ENCODE results near the gene PPFIA1. TPM values are rescaled to one million over a fixed set of nuclear protein-coding genes. Genes with fewer than 3 reads are reported as not detected.
A peak's percentile ranks its signal among the peaks of the same experiment; 100 is the strongest.

The PPFIA1 gene
- total RNA-seq, 1 donor from 2014 or later: 45.3 TPM

- no peak for DNase-seq
- Histone ChIP-seq H3K4me1 (peaks cover 22% of the 10 kb centered on the region), H3K27ac (replicated peaks) (no peak overlapping the region), H3K27me3 (ENCODE audit: low read depth) (no peaks in the 10 kb centered on the region), H3K36me3 (peaks cover 21% of the 10 kb centered on the region), H3K9me3 (replicated peaks) (no peaks in the 10 kb centered on the region), H3K4me3 (no peak overlapping the region)
- intact Hi-C loops (cut with micrococcal nuclease): no loop called here
- TF ChIP-seq, protein P1, sequence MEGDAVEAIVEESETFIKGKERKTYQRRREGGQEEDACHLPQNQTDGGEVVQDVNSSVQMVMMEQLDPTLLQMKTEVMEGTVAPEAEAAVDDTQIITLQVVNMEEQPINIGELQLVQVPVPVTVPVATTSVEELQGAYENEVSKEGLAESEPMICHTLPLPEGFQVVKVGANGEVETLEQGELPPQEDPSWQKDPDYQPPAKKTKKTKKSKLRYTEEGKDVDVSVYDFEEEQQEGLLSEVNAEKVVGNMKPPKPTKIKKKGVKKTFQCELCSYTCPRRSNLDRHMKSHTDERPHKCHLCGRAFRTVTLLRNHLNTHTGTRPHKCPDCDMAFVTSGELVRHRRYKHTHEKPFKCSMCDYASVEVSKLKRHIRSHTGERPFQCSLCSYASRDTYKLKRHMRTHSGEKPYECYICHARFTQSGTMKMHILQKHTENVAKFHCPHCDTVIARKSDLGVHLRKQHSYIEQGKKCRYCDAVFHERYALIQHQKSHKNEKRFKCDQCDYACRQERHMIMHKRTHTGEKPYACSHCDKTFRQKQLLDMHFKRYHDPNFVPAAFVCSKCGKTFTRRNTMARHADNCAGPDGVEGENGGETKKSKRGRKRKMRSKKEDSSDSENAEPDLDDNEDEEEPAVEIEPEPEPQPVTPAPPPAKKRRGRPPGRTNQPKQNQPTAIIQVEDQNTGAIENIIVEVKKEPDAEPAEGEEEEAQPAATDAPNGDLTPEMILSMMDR (IDR thresholded peaks at IDR 0.05; ENCODE audit: borderline replicate concordance): no peak
These were observed 31.9 kb downstream of the PPFIA1 start for GRCh38 chr11:70302419-70302752.

GRCh38 chr11:70303070-70303469 is 32.6 kb downstream of the PPFIA1 start:
- intact Hi-C loops (cut with micrococcal nuclease): no loop called here
- Histone ChIP-seq H3K27ac (replicated peaks) (no peak overlapping the region), H3K27me3 (ENCODE audit: low read depth) (no peaks in the 10 kb centered on the region), H3K4me3 (no peak overlapping the region), H3K36me3 (peaks cover 20% of the 10 kb centered on the region), H3K9me3 (replicated peaks) (no peaks in the 10 kb centered on the region), H3K4me1 (peaks cover 27% of the 10 kb centered on the region)
- TF ChIP-seq, protein P1 (IDR thresholded peaks at IDR 0.05; ENCODE audit: borderline replicate concordance): no peak
- DNase-seq: no peak

- no peak for DNase-seq
- Histone ChIP-seq H3K4me1 (peaks cover 27% of the 10 kb centered on the region), H3K36me3 (peaks cover 14% of the 10 kb centered on the region), H3K27me3 (ENCODE audit: low read depth) (no peaks in the 10 kb centered on the region), H3K27ac (replicated peaks) (no peak overlapping the region), H3K9me3 (replicated peaks) (no peaks in the 10 kb centered on the region), H3K4me3 (no peak overlapping the region)
- intact Hi-C loops (cut with micrococcal nuclease): no loop called here
- TF ChIP-seq, protein P1 (IDR thresholded peaks at IDR 0.05; ENCODE audit: borderline replicate concordance): no peak
These were observed 33.7 kb downstream of the PPFIA1 start for GRCh38 chr11:70304208-70304603.

DNA sequence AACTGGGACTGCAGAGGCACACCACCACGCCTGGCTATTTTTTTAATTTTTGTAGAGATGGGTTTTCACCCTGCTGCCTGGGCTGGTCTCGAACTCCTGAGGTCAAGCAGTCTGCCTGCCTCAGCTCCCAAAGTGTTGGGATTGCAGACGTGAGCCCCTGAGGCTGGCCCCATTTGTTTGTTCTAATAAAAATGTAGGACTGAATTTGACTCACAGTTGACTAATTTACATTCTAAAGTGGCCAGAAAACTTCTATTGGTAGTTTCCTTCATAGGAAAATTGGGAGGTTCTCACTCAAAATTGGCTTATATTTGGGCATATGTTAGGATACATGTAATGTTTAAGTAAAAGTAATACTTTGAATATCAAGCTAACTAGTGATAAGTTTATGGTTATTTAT is 35.0 kb downstream of the PPFIA1 start:
- H3K4me3 ChIP-seq: no peak overlapping the region
- DNase-seq: no peak
- H3K27ac ChIP-seq (replicated peaks): no peak overlapping the region
- H3K9me3 ChIP-seq (replicated peaks): no peaks in the 10 kb centered on the region
- intact Hi-C loops (cut with micrococcal nuclease): no loop called here
- peaks cover 27% of the 10 kb centered on the region for H3K4me1 ChIP-seq
- no peaks in the 10 kb centered on the region for H3K27me3 ChIP-seq (ENCODE audit: low read depth)
- TF ChIP-seq, protein P1 (IDR thresholded peaks at IDR 0.05; ENCODE audit: borderline replicate concordance): no peak
- H3K36me3 ChIP-seq: peaks cover 7% of the 10 kb centered on the region

- H3K4me3 ChIP-seq: no peak overlapping the region
- peaks cover 27% of the 10 kb centered on the region for H3K4me1 ChIP-seq
- no peaks in the 10 kb centered on the region for H3K9me3 ChIP-seq (replicated peaks)
- H3K27ac ChIP-seq (replicated peaks): peak overlapping the region; percentile 37
- TF ChIP-seq, protein P1 (IDR thresholded peaks at IDR 0.05; ENCODE audit: borderline replicate concordance): no peak
- DNase-seq: no peak
- intact Hi-C loops (cut with micrococcal nuclease): no loop called here
- no peaks in the 10 kb centered on the region for H3K27me3 ChIP-seq (ENCODE audit: low read depth)
- H3K36me3 ChIP-seq: peaks cover 7% of the 10 kb centered on the region
These were observed 36.1 kb downstream of the PPFIA1 start for GRCh38 chr11:70306586-70307033.

DNA sequence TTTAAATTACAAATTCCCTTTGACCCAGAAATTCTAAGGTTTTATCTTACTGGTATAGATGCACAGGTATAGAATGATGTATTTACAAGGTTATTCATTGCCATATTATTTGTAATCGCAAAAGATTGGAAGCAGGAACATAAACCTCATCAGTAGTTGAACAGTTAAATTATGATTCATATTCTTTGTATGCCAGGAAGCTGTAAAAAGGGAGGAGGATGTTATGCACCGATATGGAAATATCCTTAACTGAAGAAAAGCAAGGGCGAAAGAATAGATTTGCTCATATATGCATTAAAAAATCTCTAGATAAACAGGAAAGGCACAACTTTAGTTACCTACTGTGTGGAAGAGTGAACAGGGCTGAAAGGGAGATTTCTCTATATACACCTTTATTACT is 36.7 kb downstream of the PPFIA1 start:
- H3K27ac ChIP-seq (replicated peaks): peak overlapping the region; percentile 37
- peaks cover 21% of the 10 kb centered on the region for H3K4me1 ChIP-seq
- no peak for DNase-seq
- peaks cover 7% of the 10 kb centered on the region for H3K36me3 ChIP-seq
- no peaks in the 10 kb centered on the region for H3K27me3 ChIP-seq (ENCODE audit: low read depth)
- TF ChIP-seq, protein P1 (IDR thresholded peaks at IDR 0.05; ENCODE audit: borderline replicate concordance): no peak
- intact Hi-C loops (cut with micrococcal nuclease): no loop called here
- H3K4me3 ChIP-seq: no peak overlapping the region
- H3K9me3 ChIP-seq (replicated peaks): no peaks in the 10 kb centered on the region
